Subcutaneous abdominal adipose tissue (tissue), 5 donors: ENCODE results near the gene ATP6V0B.

ENCODE experiments used
- H3K27ac ChIP-seq: one replicate; pipeline ENCODE4 v1.7.0; 2013; ENCODE audit warnings: low read depth, mild to moderate bottlenecking, inconsistent platforms, low read length, moderate library complexity
- H3K27me3 ChIP-seq, 5 donors: one replicate each; pipeline ENCODE4 v1.7.0; 2013; ENCODE audit warnings: low read length in 5 of 5, inconsistent platforms in 1 of 5; ENCODE audit not compliant: control insufficient read depth in 5 of 5, insufficient read depth in 4 of 5
- H3K36me3 ChIP-seq, 5 donors: one replicate each; pipeline ENCODE4 v1.7.0; 2013; ENCODE audit warnings: low read length in 5 of 5; ENCODE audit not compliant: control insufficient read depth in 5 of 5, insufficient read depth in 5 of 5
- H3K4me1 ChIP-seq, 5 donors: one replicate each; pipeline ENCODE4 v1.7.0; 2013; ENCODE audit warnings: low read length in 5 of 5, mild to moderate bottlenecking in 3 of 5, moderate library complexity in 1 of 5; ENCODE audit not compliant: control insufficient read depth in 5 of 5, insufficient read depth in 5 of 5
- H3K4me3 ChIP-seq, 5 donors: one replicate each; pipeline ENCODE4 v1.7.0; 2013; ENCODE audit warnings: low read length in 5 of 5, low read depth in 1 of 5
- H3K9ac ChIP-seq, 5 donors: one replicate each; pipeline ENCODE4 v1.7.0; 2013; ENCODE audit warnings: low read length in 5 of 5, mild to moderate bottlenecking in 4 of 5, moderate library complexity in 3 of 5
- H3K9me3 ChIP-seq, 5 donors: one replicate each; pipeline ENCODE4 v1.7.0; 2013; ENCODE audit warnings: low read length in 5 of 5; ENCODE audit not compliant: control insufficient read depth in 5 of 5
- donor health status: healthy.
- donor health status: healthy.
- donor health status: healthy.
- donor health status: healthy.
- donor health status: healthy.

The ATP6V0B gene

DNA sequence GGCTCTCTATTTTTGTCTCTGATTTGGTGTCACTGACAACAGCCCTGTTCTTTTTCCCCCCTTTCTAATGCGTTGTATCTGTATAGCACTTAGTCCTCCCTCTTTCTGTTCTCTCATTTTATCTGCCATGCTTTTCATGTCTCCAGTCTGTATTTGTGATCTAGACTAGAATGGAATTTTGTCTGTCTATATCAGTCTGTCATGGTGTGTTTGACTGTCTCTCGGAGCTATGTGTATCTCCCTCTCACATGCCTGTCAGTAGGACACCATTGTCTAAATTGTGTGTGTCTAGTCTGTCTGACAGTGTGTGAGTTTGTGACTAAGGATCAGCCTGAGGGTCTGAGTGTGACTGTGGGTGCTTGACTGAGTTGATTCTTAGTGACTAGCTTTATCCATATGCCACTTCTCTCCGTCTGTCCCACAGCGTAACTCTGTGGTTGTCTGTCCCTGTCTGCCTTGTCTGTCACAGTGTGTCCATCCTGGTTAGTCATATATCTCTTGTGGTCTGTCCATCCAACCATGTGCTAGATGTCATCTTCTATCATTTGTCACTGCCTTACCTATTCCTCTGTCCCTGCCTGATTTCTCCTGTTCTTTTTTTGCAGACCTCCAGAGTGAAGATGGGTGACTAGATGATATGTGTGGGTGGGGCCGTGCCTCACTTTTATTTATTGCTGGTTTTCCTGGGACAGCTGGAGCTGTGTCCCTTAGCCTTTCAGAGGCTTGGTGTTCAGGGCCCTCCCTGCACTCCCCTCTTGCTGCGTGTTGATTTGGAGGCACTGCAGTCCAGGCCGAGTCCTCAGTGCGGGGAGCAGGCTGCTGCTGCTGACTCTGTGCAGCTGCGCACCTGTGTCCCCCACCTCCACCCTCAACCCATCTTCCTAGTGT lies 2.9 kb downstream of the ATP6V0B start:
- Histone ChIP-seq H3K4me3 (no peak overlapping the region), H3K9me3 (no peaks in the 10 kb centered on the region), H3K27me3 (no peaks in the 10 kb centered on the region), H3K27ac (no peak overlapping the region), H3K9ac (peak overlapping the region in 2 of 5 donors; percentile 22 to 23), H3K4me1 (peaks cover 13 to 57% (median 55%) of the 10 kb centered on the region in 5 donors), H3K36me3 (peaks cover 4 to 35% (median 27%) of the 10 kb centered on the region in 5 donors)

DNA sequence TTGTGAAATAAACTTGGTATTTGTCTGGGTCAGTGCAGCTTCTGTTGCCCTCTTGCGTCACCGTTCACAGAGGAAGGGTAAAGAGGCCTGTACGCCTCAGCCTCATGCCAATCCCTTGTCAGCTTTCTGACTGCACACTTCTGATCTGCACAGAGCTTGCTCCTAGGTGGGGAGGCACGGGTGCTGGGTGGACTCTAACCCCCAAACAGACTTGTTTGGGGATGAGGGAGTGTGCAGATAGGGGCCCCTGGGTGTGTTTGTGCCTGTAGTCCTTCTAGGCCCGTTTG lies 3.4 kb downstream of the ATP6V0B start:
- peaks cover 13 to 57% (median 55%) of the 10 kb centered on the region in 5 donors for H3K4me1 ChIP-seq
- no peak overlapping the region for H3K27ac ChIP-seq
- H3K9ac ChIP-seq: peak overlapping the region in 1 of 5 donors; percentile 34
- no peaks in the 10 kb centered on the region for H3K9me3 ChIP-seq
- peak overlapping the region in 3 of 5 donors; percentile 64 to 70 (median 66) for H3K4me3 ChIP-seq
- H3K36me3 ChIP-seq: peaks cover 4 to 32% (median 26%) of the 10 kb centered on the region in 5 donors
- no peaks in the 10 kb centered on the region for H3K27me3 ChIP-seq

DNA sequence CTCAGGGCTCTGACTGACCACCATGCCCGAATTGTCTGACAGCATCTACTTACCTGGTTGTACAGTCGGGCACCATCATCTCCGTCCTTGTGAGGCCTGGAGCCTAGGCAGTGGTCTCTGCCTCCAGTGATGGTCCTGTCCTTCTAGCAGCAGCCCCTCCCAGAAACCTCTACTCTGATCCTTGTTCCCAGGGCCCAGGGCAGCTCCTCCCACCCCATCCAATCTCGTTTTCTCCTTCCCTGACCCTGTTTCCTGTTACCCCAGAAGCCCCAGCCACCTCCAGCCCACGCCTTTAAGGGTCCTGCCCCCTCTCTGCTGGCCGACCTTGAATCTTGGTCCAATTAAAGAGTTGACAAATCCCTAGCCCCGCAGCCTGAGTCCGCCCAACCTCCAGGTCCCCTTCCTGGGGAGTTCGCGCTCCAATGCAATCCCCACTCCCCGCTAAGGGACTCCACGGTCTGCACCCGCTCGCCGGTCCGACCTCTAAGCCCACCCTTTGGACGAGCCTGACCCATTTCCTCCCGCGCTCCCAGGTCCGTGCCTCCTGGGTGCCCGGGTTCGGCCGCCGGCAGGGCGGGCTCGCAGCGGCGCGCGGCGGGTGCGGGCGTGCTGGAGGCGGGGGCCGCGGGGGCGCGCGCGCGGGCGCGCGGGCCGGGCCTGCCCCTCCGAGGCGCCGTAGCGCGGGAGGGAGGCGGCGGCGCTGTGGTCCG lies 3.9 kb downstream of the ATP6V0B start, which contains the start of gene B4GALT2:
Gene B4GALT2 (plus strand): TSS at position 660 of the 710 bp plus-strand sequence. CDS start 1,951 bp downstream, outside the sequence.
- Histone ChIP-seq H3K27me3 (no peaks in the 10 kb centered on the region), H3K36me3 (peaks cover 4 to 32% (median 26%) of the 10 kb centered on the region in 5 donors), H3K4me1 (peaks cover 13 to 57% (median 55%) of the 10 kb centered on the region in 5 donors), H3K9ac (peak within 1 kb of the TSS in 4 of 5 donors; percentile 43 to 82 (median 53)), H3K27ac (peak within 1 kb of the TSS; percentile 29), H3K4me3 (peak within 1 kb of the TSS; percentile 64 to 71 (median 67)), H3K9me3 (no peaks in the 10 kb centered on the region)

GRCh38 chr1:43979261-43979527 lies 4.4 kb downstream of the ATP6V0B start:
- no peaks in the 10 kb centered on the region for H3K27me3 ChIP-seq
- H3K4me3 ChIP-seq: peak overlapping the region in 4 of 5 donors; percentile 53 to 63 (median 60)
- peaks cover 11 to 53% (median 50%) of the 10 kb centered on the region in 5 donors for H3K4me1 ChIP-seq
- no peaks in the 10 kb centered on the region for H3K9me3 ChIP-seq
- peaks cover 4 to 32% (median 26%) of the 10 kb centered on the region in 5 donors for H3K36me3 ChIP-seq
- H3K27ac ChIP-seq: no peak overlapping the region
- peak overlapping the region in 1 of 5 donors; percentile 43 for H3K9ac ChIP-seq

- peak overlapping the region in 4 of 5 donors; percentile 43 to 65 (median 48) for H3K9ac ChIP-seq
- peak overlapping the region; percentile 53 to 71 (median 61) for H3K4me3 ChIP-seq
- H3K36me3 ChIP-seq: peaks cover 4 to 36% (median 27%) of the 10 kb centered on the region in 5 donors
- no peaks in the 10 kb centered on the region for H3K9me3 ChIP-seq
- peaks cover 11 to 49% (median 46%) of the 10 kb centered on the region in 5 donors for H3K4me1 ChIP-seq
- peak overlapping the region; percentile 29 for H3K27ac ChIP-seq
- no peaks in the 10 kb centered on the region for H3K27me3 ChIP-seq
Measured at GRCh38 chr1:43979528-43980254, 4.9 kb downstream of the ATP6V0B start.

- peak overlapping the region in 4 of 5 donors; percentile 43 to 65 (median 48) for H3K9ac ChIP-seq
Measured at GRCh38 chr1:43980255-43981134, 5.7 kb downstream of the ATP6V0B start.

DNA sequence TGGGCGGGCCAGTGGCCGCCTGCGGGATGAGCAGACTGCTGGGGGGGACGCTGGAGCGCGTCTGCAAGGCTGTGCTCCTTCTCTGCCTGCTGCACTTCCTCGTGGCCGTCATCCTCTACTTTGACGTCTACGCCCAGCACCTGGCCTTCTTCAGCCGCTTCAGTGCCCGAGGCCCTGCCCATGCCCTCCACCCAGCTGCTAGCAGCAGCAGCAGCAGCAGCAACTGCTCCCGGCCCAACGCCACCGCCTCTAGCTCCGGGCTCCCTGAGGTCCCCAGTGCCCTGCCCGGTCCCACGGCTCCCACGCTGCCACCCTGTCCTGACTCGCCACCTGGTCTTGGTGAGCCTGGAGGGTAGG lies 6.4 kb downstream of the ATP6V0B start:
- Histone ChIP-seq H3K27me3 (no peaks in the 10 kb centered on the region), H3K36me3 (peaks cover 4 to 42% (median 37%) of the 10 kb centered on the region in 5 donors), H3K27ac (no peak overlapping the region), H3K9me3 (no peaks in the 10 kb centered on the region), H3K9ac (no peak overlapping the region), H3K4me3 (no peak overlapping the region), H3K4me1 (peaks cover 9 to 39% (median 36%) of the 10 kb centered on the region in 5 donors)

More at GRCh38 chr1:43980255-43981134, 5.7 kb downstream of the ATP6V0B start:
- Histone ChIP-seq H3K36me3 (peaks cover 4 to 41% (median 31%) of the 10 kb centered on the region in 5 donors), H3K9me3 (no peaks in the 10 kb centered on the region), H3K27me3 (no peaks in the 10 kb centered on the region), H3K27ac (peak overlapping the region; percentile 29), H3K4me3 (peak overlapping the region; percentile 53 to 71 (median 61)), H3K4me1 (peaks cover 11 to 45% (median 42%) of the 10 kb centered on the region in 5 donors)

DNA sequence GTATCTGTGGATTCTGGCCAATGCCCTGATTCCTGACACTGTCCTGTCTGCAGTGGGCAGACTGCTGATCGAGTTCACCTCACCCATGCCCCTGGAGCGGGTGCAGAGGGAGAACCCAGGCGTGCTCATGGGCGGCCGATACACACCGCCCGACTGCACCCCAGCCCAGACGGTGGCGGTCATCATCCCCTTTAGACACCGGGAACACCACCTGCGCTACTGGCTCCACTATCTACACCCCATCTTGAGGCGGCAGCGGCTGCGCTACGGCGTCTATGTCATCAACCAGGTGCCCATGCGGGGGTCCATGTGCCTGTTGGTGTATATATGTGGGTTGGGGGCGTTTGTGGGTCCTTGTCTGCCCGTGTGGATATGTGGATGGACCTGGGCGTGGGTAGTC lies 6.9 kb downstream of the ATP6V0B start:
- H3K36me3 ChIP-seq: peaks cover 4 to 42% (median 32%) of the 10 kb centered on the region in 5 donors
- H3K4me1 ChIP-seq: peaks cover 9 to 33% (median 31%) of the 10 kb centered on the region in 5 donors
- H3K9me3 ChIP-seq: no peaks in the 10 kb centered on the region
- no peak overlapping the region for H3K27ac ChIP-seq
- no peak overlapping the region for H3K9ac ChIP-seq
- H3K27me3 ChIP-seq: no peaks in the 10 kb centered on the region
- H3K4me3 ChIP-seq: no peak overlapping the region

DNA sequence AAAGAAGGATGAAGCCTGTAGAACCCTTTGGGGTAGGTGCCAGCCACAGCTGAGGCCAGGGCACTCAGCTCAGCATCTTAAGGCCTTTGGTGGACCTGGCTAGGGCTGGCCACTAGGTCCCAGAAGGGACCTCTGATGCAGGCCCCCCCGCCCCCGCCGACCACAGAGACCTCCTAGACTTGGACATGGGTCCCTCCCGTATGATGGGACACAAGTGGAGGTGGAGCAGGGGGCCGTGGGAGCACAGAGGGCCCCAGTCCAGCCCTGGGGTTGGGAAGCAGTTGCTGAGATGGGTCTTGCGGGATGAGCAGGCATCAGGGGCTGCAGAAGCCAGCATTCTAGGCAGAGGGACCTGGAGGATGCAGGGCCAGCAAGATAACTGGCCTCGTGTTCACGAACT lies 7.5 kb downstream of the ATP6V0B start:
- no peak overlapping the region for H3K27ac ChIP-seq
- peaks cover 3 to 35% (median 26%) of the 10 kb centered on the region in 5 donors for H3K36me3 ChIP-seq
- no peaks in the 10 kb centered on the region for H3K27me3 ChIP-seq
- H3K4me3 ChIP-seq: no peak overlapping the region
- H3K9me3 ChIP-seq: no peaks in the 10 kb centered on the region
- peaks cover 9 to 28% (median 26%) of the 10 kb centered on the region in 5 donors for H3K4me1 ChIP-seq
- no peak overlapping the region for H3K9ac ChIP-seq
